HG03457 (cell line): Measurements from ENCODE around the gene HDGFL3.
A peak's percentile ranks its signal among the peaks of the same experiment; 100 is the strongest.
"Not testable (repeated sequence)": the region's sequence is repeated elsewhere in the genome, so short reads cannot be mapped to it uniquely, and the experiment has no call there.

Source experiments
- ATAC-seq: cut with Tn5 transposase; IDR thresholded peaks from one replicate; pipeline ENCODE4 v1.9.1; 2021; ENCODE audit warnings: moderate number of reproducible peaks; ENCODE audit not compliant: unreplicated experiment

Gene HDGFL3

GRCh38 chr15:83104141-83104540, 103.5 kb downstream of the HDGFL3 start:
- ATAC-seq, result no peak

GRCh38 chr15:83102346-83102745, 105.3 kb downstream of the HDGFL3 start:
- ATAC-seq, result no peak

GRCh38 chr15:83100097-83100646, 107.5 kb downstream of the HDGFL3 start:
- no peak for ATAC-seq

- ATAC-seq, result no peak
Measured at GRCh38 chr15:83099290-83099689, 108.3 kb downstream of the HDGFL3 start.

GRCh38 chr15:83098079-83098478, 109.5 kb downstream of the HDGFL3 start:
- no peak for ATAC-seq

GRCh38 chr15:83094583-83094982, 113.0 kb downstream of the HDGFL3 start:
- ATAC-seq, result no peak

GRCh38 chr15:83092309-83092976, 115.2 kb downstream of the HDGFL3 start:
- peak; percentile 63 for ATAC-seq

- ATAC-seq, result not testable (repeated sequence)
Measured at GRCh38 chr15:83091965-83092308, 115.7 kb downstream of the HDGFL3 start.

GRCh38 chr15:83090465-83090864, 117.2 kb downstream of the HDGFL3 start:
- ATAC-seq, result no peak

- ATAC-seq, result no peak
Measured at GRCh38 chr15:83088876-83089275, 118.7 kb downstream of the HDGFL3 start.

GRCh38 chr15:83087576-83087975, 120.0 kb downstream of the HDGFL3 start:
- no peak for ATAC-seq

- not testable (repeated sequence) for ATAC-seq
Measured at GRCh38 chr15:83085864-83086552, 121.6 kb downstream of the HDGFL3 start.

- not testable (repeated sequence) for ATAC-seq
Measured at GRCh38 chr15:83085461-83085860, 122.2 kb downstream of the HDGFL3 start.

- ATAC-seq, result no peak
Measured at GRCh38 chr15:83082730-83083386, 124.8 kb downstream of the HDGFL3 start.

- no peak for ATAC-seq
Measured at GRCh38 chr15:83081256-83082014, 126.2 kb downstream of the HDGFL3 start.

GRCh38 chr15:83078712-83079111, 128.9 kb downstream of the HDGFL3 start:
- ATAC-seq, result no peak
